ENCODE results near the gene GRM1.
"Not testable (repeated sequence)": the region's sequence is repeated elsewhere in the genome, so short reads cannot be mapped to it uniquely, and the experiment has no call there.

Gene GRM1

GRCh38 chr6:146194434-146194833 is 165.6 kb downstream of the GRM1 start:
- DNase-seq (ENCODE audit: low read depth), result no peak

- no peak for DNase-seq (ENCODE audit: low read depth)
Observed at GRCh38 chr6:146200176-146200575, 171.3 kb downstream of the GRM1 start.

- no peak for DNase-seq (ENCODE audit: low read depth)
Observed at GRCh38 chr6:146202570-146202969, 173.7 kb downstream of the GRM1 start.

GRCh38 chr6:146209942-146210341 is 181.1 kb downstream of the GRM1 start:
- DNase-seq (ENCODE audit: low read depth), result no peak

GRCh38 chr6:146210406-146211083 is 181.7 kb downstream of the GRM1 start:
- no peak for DNase-seq (ENCODE audit: low read depth)

GRCh38 chr6:146211646-146212045 is 182.8 kb downstream of the GRM1 start:
- DNase-seq (ENCODE audit: low read depth), result no peak

- no peak for DNase-seq (ENCODE audit: low read depth)
Observed at GRCh38 chr6:146212781-146213180, 183.9 kb downstream of the GRM1 start.

GRCh38 chr6:146219101-146219500 is 190.2 kb downstream of the GRM1 start:
- no peak for DNase-seq (ENCODE audit: low read depth)

GRCh38 chr6:146224449-146224848 is 195.6 kb downstream of the GRM1 start:
- DNase-seq (ENCODE audit: low read depth), result no peak

GRCh38 chr6:146224988-146225387 is 196.1 kb downstream of the GRM1 start:
- no peak for DNase-seq (ENCODE audit: low read depth)

- DNase-seq (ENCODE audit: low read depth), result no peak
Observed at GRCh38 chr6:146240322-146240721, 211.5 kb downstream of the GRM1 start.

GRCh38 chr6:146240807-146241206 is 211.9 kb downstream of the GRM1 start:
- no peak for DNase-seq (ENCODE audit: low read depth)

GRCh38 chr6:146243646-146244045 is 214.8 kb downstream of the GRM1 start:
- DNase-seq (ENCODE audit: low read depth), result not testable (repeated sequence)

- no peak for DNase-seq (ENCODE audit: low read depth)
Observed at GRCh38 chr6:146244630-146245143, 215.8 kb downstream of the GRM1 start.

- no peak for DNase-seq (ENCODE audit: low read depth)
Observed at GRCh38 chr6:146246028-146246427, 217.2 kb downstream of the GRM1 start.

- no peak for DNase-seq (ENCODE audit: low read depth)
Observed at GRCh38 chr6:146253691-146254090, 224.8 kb downstream of the GRM1 start.

- DNase-seq (ENCODE audit: low read depth), result no peak
Observed at GRCh38 chr6:146258206-146258605, 229.3 kb downstream of the GRM1 start.

- DNase-seq (ENCODE audit: low read depth), result no peak
Observed at GRCh38 chr6:146260886-146261285, 232.0 kb downstream of the GRM1 start.

GRCh38 chr6:146265056-146265455 is 236.2 kb downstream of the GRM1 start:
- no peak for DNase-seq (ENCODE audit: low read depth)

- no peak for DNase-seq (ENCODE audit: low read depth)
Observed at GRCh38 chr6:146267447-146267846, 238.6 kb downstream of the GRM1 start.

GRCh38 chr6:146267946-146268345 is 239.1 kb downstream of the GRM1 start:
- DNase-seq (ENCODE audit: low read depth), result no peak

GRCh38 chr6:146269482-146269881 is 240.6 kb downstream of the GRM1 start:
- no peak for DNase-seq (ENCODE audit: low read depth)

GRCh38 chr6:146271163-146271562 is 242.3 kb downstream of the GRM1 start:
- not testable (repeated sequence) for DNase-seq (ENCODE audit: low read depth)

- no peak for DNase-seq (ENCODE audit: low read depth)
Observed at GRCh38 chr6:146273490-146273889, 244.6 kb downstream of the GRM1 start.
